22Rv1 (cell line): Measurements from ENCODE around the gene POLR3H.

Experiments used
- H3K27ac ChIP-seq: fragments of 450-650 bp; 2 replicates; pipeline ENCODE4 v1.5.1; 2017
- ZFX ChIP-seq: fragments of 450-650 bp; IDR thresholded peaks from 2 replicates; pipeline ENCODE4 v1.6.1; 2017; ENCODE audit warnings: antibody characterized with exemption, borderline replicate concordance
- TF ChIP-seq, protein P1 (sequence below): fragments of 450-650 bp; IDR thresholded peaks from 2 replicates; pipeline ENCODE4 v1.5.1; 2017; ENCODE audit warnings: mild to moderate bottlenecking

The POLR3H gene

DNA sequence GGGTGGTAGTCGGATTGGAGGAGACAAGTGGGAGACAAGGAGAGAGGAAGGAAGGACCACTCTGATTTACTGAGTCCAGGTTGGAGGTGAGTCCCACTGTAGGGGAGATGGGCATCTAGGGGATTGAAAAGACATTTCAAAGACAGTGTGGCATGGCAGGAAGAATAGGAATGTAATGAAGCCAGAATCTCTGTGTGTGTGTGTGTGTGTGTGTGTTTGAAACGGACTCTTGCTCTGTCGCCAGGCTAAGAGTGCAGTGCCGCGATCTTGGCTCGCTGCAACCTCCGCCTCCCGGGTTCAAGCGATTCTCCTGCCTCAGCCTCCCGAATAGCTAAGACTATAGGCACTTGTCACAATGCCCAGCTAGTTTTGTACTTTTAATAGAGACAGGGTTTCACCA, 12.3 kb upstream of the POLR3H start:
- no peak overlapping the region for H3K27ac ChIP-seq
- no peak for TF ChIP-seq ZFX
- TF ChIP-seq, protein P1, sequence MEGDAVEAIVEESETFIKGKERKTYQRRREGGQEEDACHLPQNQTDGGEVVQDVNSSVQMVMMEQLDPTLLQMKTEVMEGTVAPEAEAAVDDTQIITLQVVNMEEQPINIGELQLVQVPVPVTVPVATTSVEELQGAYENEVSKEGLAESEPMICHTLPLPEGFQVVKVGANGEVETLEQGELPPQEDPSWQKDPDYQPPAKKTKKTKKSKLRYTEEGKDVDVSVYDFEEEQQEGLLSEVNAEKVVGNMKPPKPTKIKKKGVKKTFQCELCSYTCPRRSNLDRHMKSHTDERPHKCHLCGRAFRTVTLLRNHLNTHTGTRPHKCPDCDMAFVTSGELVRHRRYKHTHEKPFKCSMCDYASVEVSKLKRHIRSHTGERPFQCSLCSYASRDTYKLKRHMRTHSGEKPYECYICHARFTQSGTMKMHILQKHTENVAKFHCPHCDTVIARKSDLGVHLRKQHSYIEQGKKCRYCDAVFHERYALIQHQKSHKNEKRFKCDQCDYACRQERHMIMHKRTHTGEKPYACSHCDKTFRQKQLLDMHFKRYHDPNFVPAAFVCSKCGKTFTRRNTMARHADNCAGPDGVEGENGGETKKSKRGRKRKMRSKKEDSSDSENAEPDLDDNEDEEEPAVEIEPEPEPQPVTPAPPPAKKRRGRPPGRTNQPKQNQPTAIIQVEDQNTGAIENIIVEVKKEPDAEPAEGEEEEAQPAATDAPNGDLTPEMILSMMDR = no peak

DNA sequence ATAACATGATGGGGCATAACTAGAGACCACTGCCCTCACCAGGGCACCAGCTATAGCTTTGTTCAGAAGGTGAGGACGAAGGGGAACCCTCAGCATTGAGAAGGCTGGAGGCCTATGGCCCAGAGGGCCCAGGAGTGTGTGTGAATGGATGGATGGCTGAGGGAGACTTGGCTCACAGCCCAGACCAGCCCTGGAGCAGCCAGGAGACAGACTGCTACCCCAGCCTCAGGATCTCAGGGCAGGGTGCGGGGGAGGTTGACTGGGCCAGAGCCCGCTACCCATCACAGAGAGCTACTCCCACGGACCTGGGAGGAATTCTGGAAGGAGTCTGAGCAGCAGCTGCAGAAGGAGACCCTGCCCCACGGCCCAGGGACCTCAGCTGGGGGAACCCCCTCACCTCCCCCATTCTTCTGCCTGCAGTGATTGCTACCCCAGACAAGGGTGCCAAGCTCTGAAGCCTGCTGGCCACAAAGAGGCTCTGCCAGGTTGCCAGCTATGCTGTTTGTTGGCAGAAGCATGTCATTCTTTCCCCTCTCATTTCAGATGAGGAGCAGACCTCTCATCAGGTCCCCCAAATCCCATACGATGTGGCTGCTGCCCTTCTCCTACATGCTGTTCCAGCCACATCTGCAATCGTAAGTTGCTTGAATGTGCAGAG, 11.2 kb upstream of the POLR3H start:
- TF ChIP-seq ZFX = no peak
- TF ChIP-seq, protein P1 = no peak

DNA sequence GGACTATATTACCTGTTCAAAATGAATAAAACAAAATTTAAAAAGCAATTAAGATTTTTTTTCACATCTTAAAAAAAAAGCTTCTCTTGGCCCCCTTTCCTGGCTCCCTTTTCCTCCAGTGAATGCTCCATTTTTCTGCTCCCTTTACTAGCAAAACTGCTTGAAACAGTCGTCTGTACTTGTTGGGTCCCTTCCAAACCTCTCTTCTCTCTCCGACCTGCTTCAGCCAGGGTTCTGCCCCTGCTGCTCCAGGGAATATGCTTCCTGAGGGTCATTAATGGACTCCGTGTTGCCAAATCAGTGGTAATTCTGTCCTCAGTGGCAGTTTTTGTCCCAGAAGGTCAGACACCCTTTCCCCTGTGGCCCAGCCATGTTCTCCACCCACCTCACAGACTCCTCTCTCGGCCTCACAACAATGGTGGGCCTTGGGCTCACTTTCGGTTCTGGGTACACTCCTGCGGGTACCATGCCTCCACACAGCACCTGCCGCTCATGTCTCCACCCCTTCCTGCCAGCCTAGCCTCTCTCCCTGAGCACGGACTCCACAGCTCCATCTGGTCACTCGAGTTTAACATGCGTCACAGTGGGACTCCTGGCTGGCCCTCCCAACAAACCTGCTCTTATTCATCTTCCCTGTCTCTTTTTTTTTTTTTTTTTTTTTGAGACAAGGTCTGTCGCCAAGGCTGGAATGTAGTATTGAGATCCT, 7.8 kb upstream of the POLR3H start:
- no peak overlapping the region for H3K27ac ChIP-seq
- TF ChIP-seq, protein P1 = no peak
- no peak for TF ChIP-seq ZFX

More for the DNA sequence above, 11.2 kb upstream of the POLR3H start:
- H3K27ac ChIP-seq = no peak overlapping the region

DNA sequence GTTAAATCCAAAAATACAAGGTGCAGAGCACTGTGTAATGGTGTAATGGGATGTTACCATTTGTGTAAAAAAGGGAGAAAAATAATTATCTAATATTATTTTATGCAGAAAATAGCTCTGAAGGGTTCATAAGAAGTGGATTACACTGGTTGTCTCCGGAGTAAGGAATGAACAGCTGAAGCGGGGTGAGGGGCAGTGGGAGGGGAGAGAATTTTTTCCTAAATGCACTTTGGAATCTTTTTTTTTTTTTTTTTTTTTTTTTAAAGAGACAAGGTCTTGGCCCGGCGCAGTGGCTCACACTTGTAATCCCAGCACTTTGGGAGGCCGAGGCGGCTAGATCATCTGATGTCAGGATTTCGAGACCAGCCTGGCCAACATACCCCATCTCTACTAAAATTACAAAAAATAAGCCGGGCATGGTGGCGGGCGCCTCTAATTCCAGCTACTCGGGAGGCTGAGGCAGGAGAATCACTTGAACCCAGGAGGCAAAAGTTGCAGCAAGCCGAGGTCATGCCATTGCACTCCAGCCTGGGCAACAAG, 6.8 kb upstream of the POLR3H start:
- no peak for TF ChIP-seq ZFX
- TF ChIP-seq, protein P1 = no peak
- H3K27ac ChIP-seq = no peak overlapping the region

DNA sequence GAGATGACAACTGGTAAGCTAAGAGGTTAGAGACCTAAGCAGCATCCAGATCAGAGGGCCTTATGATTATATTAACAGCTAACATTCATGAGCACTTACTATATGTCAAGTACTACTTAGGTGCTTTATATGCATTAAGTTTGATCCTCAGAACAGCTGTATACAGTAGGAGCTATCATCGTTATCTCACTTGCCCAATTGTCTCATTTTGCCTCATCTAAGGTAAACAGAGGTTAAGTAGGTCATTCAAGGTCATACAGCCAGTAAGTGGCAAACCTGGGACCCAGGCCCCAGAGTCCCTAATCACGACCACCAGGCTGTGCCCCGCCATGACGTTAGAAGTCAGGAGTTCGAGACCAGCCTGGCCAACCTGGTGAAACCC, 4.6 kb upstream of the POLR3H start:
- no peak overlapping the region for H3K27ac ChIP-seq
- TF ChIP-seq, protein P1 = no peak
- no peak for TF ChIP-seq ZFX

DNA sequence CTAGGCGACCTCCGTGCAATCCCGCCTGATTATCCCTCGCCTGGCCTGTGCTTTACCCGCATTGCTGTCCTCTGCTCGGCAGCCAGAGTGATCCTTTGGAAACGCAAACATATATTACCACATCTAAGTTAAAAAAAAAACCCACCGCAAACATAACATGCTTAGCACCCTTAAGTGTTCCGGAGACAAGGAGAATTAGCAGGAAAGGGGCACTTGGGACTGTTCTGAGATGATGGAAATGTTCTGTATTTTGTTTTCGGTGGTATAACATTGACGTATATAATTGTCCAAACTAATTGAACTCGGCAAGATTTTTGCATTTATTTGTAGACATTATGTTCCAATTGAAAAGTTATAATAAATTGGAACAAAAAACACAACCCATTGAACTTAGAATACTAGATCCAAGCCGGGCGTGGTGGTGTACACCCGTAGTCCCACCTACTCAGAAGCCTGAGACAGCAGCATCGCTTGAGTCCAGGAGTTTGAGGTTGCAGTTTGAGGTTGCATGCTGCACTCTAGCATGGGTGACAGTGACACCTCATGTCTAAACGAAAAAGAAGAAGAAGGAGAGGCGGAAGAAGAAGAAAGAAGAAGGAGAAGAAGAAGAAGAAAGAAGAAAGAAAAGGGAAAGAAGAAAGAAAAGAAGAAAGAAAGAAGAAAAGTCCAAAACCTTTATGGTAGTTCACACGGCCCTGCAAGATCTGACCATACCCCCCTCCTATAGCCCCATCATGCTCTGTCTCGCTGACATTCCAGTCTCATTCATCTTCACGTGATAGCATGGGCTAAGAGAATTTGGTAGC, 604 bp upstream of the POLR3H start:
- TF ChIP-seq, protein P1 = no peak
- no peak for TF ChIP-seq ZFX
- H3K27ac ChIP-seq = peak overlapping the region; percentile 87
